CD4-positive, alpha-beta T cell treated with Interleukin-4 for 4 hours (primary cell): ENCODE measurements around the gene DYNC1I1.

ENCODE experiments used
- DNase-seq: peaks from one replicate; pipeline ENCODE4 v3.0.0-alpha.2; 2020

DYNC1I1 gene

DNA sequence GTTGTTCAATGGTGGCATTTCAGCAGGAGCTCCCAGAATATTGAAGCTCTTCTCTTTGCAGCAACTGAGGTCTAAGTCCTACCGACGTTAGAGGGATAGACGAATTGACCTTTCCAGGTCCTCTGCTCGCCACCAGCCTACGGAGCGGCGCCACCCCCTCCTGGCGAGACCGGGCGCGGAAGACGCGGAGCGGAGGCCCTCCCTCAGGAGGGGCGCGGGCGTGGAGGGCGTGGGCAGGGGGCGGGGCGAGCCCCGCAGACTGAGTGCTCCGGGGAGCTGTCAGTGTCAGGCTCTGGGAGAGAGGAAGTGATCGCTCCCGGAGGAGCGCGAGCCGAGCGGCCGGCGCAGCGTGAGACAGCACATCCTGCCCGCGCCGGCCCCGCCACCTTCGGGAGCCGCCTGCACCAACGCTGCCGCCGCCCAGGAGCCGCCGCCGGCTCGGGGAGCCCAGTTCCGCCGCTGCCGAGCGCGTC lies at the start of gene DYNC1I1:
TSS of gene DYNC1I1 (plus strand) at position 257 of the 473 bp plus-strand sequence. CDS start 32,176 bp downstream, outside the sequence.
- no peak for DNase-seq

DNA sequence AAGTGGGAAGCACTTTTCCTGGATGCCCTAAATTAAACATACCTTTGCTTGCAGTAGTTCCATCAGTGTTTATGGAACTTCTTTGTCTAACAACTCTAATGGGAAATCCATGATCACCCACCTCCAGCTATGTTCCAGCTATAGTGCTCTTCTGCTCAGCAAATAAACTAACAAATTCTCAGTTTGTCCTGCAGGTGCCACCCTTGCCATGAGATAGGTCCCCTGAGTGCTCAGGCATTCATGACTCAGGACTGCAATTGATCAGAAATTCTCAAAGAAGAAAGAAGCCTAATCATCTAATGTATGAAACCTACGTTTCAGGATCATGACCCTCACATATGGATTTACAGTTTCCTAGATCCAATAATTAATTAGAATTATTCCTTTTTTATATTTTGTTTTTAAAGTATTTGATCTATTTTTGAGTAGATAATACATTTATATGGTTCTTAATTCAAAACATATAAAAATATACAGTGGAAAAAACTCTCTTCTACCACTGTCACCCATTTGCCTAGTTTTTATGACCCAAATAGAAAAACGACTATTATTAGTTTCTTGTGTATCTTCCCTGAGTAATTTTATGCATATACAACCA lies 48.7 kb upstream of the DYNC1I1 start:
- no peak for DNase-seq

DNA sequence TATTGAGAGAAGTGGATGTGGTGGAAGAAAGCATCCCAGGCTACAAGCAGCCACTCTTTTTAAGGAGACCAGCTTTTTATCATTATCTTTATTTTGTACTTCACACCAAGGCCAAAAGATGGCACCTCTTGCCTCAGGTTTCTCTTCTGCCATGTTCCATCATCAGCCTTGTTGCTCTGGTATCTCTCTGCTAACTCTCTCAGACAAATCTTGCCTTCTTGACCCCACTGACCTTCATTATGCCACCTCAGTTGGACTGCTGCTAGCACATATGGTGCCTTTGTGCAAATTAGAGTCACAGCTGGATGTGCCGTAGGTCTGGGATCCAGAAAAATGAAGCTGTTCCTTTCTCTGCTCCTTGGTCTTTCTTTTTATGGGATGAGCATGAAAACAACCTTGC lies 47.1 kb upstream of the DYNC1I1 start:
- no peak for DNase-seq

GRCh38 chr7:95730493-95731280 lies 41.7 kb upstream of the DYNC1I1 start:
- DNase-seq: no peak

DNA sequence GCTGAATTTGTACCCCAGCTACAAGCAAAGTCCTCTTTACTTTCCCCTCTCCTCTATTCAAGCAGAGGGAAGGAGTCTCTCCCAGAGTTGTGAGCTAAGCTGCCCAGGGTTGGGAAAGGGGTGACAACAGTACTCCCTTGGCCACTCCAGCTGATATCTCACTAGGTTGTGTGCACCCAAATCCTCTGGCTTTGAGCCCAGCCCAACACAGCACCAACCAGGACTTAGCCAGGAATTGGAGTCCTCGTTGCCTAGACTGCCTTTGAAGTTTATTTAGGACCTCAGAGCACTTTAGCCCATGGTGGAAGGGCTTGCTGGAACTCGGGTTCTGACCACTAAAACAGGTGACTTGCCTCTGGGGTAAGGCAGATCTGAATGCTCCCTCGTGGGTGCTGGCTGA lies 35.7 kb upstream of the DYNC1I1 start:
- no peak for DNase-seq

DNA sequence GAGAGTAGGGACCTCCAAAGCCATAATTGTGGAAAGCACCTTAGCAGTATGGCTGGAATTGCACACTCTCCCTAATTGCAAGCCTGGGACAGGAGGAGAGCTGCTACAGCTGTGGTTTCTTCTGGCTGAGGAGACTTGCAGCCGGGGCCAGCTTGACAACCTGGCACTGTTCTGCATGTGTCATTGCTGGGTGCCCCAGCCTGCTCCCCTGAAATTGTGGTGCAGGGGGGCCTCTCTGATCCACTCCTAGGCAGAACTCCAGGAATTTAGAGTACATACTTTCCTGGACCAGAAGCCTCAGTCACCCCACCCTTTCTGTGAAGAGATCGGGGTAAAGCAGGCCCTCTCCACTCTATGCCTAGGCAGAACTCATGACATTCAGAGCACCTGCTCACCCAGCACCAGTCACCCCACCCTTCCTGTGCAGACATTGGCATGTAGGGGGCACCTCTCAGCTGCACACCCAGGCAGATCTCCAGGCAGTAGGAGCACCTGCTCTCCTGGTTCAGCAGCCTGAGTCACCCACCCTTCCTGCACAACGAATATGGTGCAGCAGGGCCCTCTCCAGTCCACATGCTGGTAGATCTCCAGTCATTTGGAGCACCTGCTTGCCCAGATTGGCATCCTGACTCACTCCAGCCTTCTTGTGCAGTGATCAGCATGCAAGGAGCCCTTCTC lies 34.4 kb upstream of the DYNC1I1 start:
- no peak for DNase-seq

- no peak for DNase-seq
These were observed 23.3 kb upstream of the DYNC1I1 start for GRCh38 chr7:95749044-95749443.

GRCh38 chr7:95749515-95749914 lies 22.8 kb upstream of the DYNC1I1 start:
- DNase-seq: no peak

DNA sequence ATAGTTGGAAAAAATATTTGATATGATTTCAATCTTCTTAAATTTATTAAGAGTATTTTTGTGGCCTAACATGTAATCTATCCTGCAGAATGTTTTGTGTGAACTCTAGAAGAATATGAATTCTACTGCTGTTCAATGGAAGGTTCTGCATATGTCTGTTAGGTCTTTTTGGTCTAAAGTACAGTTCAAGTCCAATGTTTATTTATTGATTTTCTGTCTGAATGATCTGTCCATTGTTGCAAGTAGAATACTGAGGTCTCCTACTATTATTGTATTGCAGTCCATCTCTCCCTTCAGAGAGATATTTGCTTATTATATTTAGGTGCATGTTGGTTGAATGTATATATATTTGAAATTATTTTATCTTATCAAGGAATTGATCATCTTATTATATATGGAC lies 18.9 kb upstream of the DYNC1I1 start:
- DNase-seq: no peak

DNA sequence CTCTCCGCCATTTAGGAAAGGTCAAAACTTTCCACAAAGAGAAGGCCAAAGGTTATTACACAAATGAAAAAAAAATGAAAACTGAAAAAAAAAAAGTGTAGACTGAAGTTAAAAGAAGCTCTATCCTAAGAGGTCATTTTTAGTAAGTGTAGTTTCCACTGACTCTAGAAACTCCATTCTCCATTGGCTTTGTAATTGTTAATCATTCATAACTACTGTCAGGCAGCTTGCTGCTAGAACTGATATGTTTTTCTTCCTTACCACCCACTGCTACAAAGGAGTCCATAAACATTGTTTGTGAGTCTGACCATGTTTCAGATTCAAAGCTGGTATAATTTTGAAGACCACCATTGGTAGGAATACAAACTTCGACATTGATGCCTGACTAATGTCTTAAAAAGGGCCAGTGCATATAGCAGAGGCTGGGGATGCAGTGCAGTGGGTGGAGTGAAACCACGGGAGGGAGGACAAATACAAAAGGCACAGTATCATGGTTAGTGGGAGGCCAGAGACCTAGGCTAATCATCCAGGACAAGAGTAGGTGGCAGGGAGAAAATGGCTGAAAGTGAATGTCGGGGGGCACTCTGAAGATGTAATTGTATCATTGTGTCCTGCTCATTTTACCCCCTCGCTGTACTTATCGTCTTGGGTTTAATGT lies 16.9 kb upstream of the DYNC1I1 start:
- DNase-seq: no peak

GRCh38 chr7:95758187-95758586 lies 14.2 kb upstream of the DYNC1I1 start:
- no peak for DNase-seq

DNA sequence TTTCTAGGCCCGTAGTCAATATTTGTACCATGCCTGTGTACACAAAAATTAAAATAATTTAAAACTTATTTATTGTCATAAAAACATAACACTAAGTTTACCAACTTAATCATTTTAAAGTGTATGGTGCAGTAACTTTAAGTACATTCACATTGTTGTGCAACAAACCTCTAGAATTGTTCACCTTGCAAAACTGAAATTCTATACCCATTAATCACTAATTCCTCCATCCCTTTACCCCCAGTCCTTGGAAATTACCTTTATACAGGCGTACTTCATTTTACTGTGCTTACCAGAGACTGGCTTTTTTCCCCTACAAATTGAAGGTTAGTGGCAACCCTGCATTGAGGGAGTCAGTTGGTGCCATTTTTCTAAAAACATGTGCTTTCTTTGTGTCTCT lies 6.3 kb upstream of the DYNC1I1 start:
- DNase-seq: no peak

DNA sequence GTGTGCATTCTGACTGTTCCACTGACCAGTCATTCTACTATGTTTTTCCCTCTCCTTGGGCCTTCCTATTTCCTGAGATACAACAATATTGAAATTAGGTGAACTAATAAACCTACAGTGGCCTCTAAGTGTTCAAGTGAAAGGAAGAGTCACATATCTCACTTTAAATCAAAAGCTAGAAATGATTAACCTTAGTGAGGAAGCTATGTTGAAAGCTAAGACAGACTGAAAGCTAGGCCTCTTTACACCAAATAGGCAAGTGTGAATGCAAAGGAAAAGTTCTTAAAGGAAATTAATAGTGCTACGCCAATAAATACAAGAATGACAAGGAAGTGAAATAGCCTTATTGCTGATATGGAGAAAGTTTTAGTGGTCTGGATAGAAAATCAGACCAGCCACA lies 5.7 kb upstream of the DYNC1I1 start:
- DNase-seq: no peak

- DNase-seq: no peak
These were observed 622 bp downstream of the DYNC1I1 start for GRCh38 chr7:95772771-95773581.

- no peak for DNase-seq
These were observed 4.3 kb downstream of the DYNC1I1 start for GRCh38 chr7:95776561-95777185.

DNA sequence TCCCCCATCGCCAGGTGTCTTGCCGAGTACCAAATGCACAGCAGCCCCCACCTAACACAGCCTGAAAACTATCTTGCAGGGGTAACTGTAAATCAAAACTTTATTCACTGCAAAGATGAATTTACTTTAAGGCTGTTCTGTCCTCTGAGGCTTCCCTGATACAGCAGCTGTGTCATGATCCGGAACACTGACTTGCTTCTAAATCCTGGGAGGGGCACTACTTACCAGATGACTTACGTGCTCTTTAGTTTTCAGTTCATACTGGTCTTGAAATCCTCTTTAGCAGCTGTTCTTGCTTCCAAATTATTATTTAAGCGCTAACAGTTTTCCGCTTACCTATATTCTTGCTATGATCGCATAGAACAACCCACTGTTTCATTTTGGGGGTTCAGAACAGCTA lies 4.9 kb downstream of the DYNC1I1 start:
- DNase-seq: no peak

DNA sequence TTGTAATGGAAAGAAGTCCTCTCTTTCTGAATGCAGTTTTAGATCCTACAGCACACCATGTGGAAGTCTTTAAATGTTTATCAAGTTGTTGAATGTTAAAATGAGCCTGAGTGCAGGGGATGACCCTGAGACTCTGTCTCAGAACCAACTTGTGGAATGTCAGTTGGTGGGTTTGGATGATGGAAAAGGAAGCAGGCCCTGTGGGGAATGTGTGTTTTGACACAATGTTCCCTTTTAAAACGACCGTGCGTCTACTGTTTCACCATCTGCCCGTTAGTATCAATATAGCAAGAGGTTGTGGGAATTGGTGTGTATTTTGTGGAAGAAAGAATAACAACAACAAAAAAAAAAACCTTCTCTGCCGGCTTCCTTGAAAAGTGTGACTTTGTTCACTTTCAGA lies 8.3 kb downstream of the DYNC1I1 start:
- DNase-seq: no peak

- no peak for DNase-seq
These were observed 9.7 kb downstream of the DYNC1I1 start for GRCh38 chr7:95781961-95782586.

DNA sequence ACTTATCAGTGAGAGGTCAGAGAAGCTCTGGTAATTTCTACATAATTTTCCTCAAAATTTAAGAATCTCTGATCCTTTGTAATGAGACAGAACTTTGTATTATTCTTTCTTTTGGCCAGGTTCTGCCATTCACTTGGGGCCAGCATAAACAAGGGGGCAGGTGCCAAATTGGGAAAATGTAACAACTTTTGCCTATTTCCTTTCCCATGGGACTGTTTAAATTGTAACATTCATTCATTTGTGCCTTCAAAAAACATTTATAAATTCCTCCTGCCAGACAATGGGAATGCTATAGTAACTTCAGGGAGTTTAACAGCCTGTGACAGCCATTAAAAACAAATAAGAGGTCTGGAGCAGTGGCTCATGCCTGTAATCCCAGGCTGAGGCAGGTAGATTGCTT lies 12.4 kb downstream of the DYNC1I1 start:
- DNase-seq: no peak

- DNase-seq: no peak
These were observed 15.9 kb downstream of the DYNC1I1 start for GRCh38 chr7:95788258-95788657.

DNA sequence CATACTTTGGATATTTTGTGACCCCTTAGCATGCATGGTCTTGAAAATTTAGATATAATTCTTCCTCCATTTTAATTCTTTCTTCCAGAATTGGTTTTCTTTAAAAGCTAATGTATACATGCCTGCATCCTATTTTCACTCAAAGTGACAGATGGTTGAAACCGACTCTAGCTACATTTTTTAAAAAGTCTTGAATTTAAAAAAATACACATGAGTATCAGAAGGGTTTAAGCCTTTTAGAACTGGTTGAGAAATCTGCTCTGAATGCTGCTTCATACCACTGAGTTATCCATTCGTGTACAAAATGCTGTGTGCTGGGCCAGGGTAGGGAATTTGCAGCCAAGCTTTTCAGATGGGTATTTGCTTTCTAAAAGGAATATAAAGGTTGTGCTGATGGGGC lies 16.5 kb downstream of the DYNC1I1 start:
- DNase-seq: no peak

DNA sequence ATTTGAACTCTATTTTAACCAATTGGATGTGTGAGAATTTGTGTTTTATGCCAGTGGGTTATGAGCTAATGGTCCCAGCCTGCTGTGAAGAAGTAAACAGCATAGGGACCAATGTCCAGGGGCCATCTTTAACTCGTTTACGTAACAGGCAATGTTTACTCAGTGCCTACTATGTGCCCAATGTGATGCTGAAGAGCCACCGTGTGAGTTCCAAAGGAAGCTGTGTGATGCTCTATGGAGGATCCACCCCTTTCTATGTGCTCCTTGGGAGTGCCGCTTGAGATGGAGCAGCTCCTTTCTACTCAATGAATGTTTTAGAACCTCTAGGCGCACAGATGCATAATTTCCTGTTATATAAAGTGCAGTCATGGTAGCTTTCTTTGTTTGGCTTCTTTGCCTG lies 21.3 kb downstream of the DYNC1I1 start:
- DNase-seq: no peak
